Effector memory CD8-positive, alpha-beta T cell (primary cell): Measurements from ENCODE around the gene MOB3A.

Experiments used
- ATAC-seq: fragments of 150-1000 bp; cut with Tn5 transposase; replicated peaks from 2 replicates; pipeline ENCODE4 v1.10.0; 2021; ENCODE audit warnings: mild to moderate bottlenecking, moderate library complexity
- DNase-seq, 3 experiments: peaks; one replicate each; pipeline ENCODE4 v3.0.0; 2021
- H3K27ac Mint-ChIP-seq, 2 donors: one replicate each; pipeline ENCODE4 v1.8.0; 2022; ENCODE audit warnings: mild to moderate bottlenecking in 2 of 2, mixed read lengths in 2 of 2, moderate library complexity in 2 of 2
- H3K27me3 Mint-ChIP-seq, 2 donors: one replicate each; pipeline ENCODE4 v1.8.0; 2022; ENCODE audit warnings: mixed read lengths in 2 of 2
- H3K36me3 Mint-ChIP-seq: one replicate; pipeline ENCODE4 v1.8.0; 2022; ENCODE audit warnings: mild to moderate bottlenecking, moderate library complexity, mixed read lengths; ENCODE audit not compliant: insufficient read depth
- H3K4me1 Mint-ChIP-seq, 2 donors: one replicate each; pipeline ENCODE4 v1.8.0; 2022; ENCODE audit warnings: low read depth in 2 of 2, mixed read lengths in 2 of 2
- H3K4me3 Mint-ChIP-seq, 2 donors: one replicate each; pipeline ENCODE4 v1.8.0; 2022; ENCODE audit warnings: mild to moderate bottlenecking in 2 of 2, mixed read lengths in 2 of 2, moderate library complexity in 2 of 2
- H3K9me3 Mint-ChIP-seq, 2 donors: one replicate each; pipeline ENCODE4 v1.8.0; 2022; ENCODE audit warnings: mixed read lengths in 2 of 2

MOB3A gene

DNA sequence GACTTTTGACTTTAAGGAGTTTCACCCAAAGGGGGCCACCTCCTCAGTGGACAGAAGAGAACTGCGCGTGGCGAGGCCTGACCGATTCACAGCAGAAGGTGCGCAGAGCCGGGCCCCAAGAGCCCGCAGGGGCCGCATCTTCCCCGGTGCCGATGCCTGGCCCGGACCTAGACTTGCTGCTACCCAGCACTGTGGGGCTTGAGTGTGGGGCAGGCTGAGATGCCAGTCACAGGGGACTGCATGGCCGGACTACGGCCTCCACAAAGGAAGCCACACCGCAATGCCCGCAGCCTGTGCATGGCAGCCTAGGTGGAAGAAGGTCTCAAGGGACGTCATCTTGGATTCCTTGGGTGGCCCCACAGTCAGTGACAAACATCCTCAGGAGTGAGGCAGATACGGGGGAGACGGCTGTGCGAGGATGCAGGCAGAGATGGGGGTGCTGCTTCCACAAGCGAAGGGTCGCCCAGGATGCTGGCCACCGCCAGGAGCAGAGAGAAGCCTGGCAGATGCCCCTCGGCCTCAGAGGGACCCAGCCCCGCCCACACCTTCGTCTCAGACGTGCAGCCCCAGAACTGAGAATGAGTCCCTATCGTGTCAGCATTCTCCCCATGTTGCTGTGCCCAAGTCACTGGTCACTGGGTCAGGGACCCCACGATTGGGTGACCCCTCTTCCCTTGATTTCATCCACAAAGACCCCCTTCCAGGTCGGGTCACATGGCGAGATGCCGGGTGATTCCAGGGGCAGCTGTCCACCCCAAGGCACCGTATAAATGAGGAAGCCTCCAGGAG lies 16.9 kb downstream of the MOB3A start:
- H3K36me3 Mint-ChIP-seq: peaks cover 100% of the 10 kb centered on the region
- H3K9me3 Mint-ChIP-seq: no peaks in the 10 kb centered on the region
- DNase-seq (no peak), ATAC-seq (no peak)
- H3K27me3 Mint-ChIP-seq: no peaks in the 10 kb centered on the region
- peaks cover 41 to 42% of the 10 kb centered on the region in 2 donors for H3K4me1 Mint-ChIP-seq
- peak overlapping the region; percentile 97 to 98 for H3K27ac Mint-ChIP-seq
- peak overlapping the region; percentile 96 to 98 for H3K4me3 Mint-ChIP-seq

DNA sequence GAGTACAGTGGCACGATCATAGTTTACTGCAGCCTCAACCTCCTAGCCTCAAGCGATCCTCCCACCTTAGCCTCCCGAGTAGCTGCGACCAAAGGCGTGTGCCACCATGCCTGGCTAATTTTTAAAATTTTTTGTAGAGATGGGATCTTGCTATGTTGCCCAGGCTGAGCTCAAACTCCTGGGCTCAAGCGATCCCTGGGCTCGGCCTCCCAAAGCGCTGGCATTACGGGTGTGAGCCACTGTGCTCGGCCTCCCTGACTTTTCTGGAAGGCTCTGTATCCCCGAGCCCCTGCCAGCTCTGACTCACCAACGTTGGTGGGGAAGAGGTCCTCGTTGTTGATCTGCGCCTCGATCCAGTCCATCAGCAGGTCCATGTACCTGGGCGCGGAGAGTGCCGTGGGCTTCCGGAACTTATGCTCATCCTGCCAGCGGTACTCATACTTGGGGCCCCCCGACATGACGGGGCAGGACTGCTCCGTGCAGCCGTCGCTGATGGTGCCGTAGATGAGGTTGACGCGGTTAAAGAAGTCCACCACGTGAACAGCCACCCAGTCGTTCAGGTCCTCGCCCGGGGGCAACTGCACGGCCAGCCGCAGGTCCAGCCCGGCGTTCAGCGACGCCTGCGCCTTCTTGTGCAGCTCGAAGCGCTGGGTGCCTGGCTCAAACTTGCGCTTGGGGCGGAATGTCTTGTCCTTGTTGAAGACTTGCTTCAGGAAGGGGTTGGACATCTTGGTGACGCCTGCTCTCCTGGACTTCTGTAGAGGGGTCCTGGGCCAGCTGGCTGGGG lies 18.1 kb downstream of the MOB3A start:
- no peaks in the 10 kb centered on the region for H3K9me3 Mint-ChIP-seq
- DNase-seq (no peak), ATAC-seq (no peak)
- peak overlapping the region; percentile 22 to 98 for H3K27ac Mint-ChIP-seq
- peaks cover 36 to 38% of the 10 kb centered on the region in 2 donors for H3K4me1 Mint-ChIP-seq
- peak overlapping the region in 1 of 2 donors; percentile 98 for H3K4me3 Mint-ChIP-seq
- H3K27me3 Mint-ChIP-seq: no peaks in the 10 kb centered on the region
- peaks cover 100% of the 10 kb centered on the region for H3K36me3 Mint-ChIP-seq

DNA sequence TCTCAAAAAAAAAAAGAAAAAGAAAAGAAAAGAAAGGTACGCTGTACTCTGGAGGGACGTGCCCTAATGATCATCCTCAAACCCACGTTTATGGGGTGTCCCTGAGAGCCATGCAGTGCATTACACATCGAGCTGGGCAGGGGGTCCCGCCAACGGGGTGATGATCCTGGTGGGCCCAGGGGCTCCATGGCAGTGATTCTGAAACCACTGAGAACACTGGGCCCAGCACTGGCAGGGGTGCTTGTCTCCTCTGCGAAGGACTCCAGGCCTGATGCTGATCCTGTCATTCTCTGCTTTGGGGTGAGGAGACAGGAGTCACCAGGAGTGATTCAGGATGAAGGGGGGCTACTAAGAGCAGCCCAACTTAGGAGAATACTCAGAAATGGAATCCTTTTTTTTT lies 18.7 kb downstream of the MOB3A start:
- H3K27ac Mint-ChIP-seq: peak overlapping the region; percentile 22 to 98
- ATAC-seq (no peak), DNase-seq (no peak)
- H3K4me3 Mint-ChIP-seq: no peak overlapping the region
- H3K36me3 Mint-ChIP-seq: peaks cover 100% of the 10 kb centered on the region
- no peaks in the 10 kb centered on the region for H3K27me3 Mint-ChIP-seq
- no peaks in the 10 kb centered on the region for H3K9me3 Mint-ChIP-seq
- peaks cover 33 to 34% of the 10 kb centered on the region in 2 donors for H3K4me1 Mint-ChIP-seq

GRCh38 chr19:2076526-2076944 lies 19.6 kb downstream of the MOB3A start:
- Mint-ChIP-seq H3K4me1 (peaks cover 25 to 31% of the 10 kb centered on the region in 2 donors), H3K36me3 (peaks cover 100% of the 10 kb centered on the region), H3K27ac (peak overlapping the region in 1 of 2 donors; percentile 98), H3K9me3 (no peaks in the 10 kb centered on the region), H3K4me3 (no peak overlapping the region), H3K27me3 (no peaks in the 10 kb centered on the region)
- ATAC-seq (no peak), DNase-seq (no peak)

DNA sequence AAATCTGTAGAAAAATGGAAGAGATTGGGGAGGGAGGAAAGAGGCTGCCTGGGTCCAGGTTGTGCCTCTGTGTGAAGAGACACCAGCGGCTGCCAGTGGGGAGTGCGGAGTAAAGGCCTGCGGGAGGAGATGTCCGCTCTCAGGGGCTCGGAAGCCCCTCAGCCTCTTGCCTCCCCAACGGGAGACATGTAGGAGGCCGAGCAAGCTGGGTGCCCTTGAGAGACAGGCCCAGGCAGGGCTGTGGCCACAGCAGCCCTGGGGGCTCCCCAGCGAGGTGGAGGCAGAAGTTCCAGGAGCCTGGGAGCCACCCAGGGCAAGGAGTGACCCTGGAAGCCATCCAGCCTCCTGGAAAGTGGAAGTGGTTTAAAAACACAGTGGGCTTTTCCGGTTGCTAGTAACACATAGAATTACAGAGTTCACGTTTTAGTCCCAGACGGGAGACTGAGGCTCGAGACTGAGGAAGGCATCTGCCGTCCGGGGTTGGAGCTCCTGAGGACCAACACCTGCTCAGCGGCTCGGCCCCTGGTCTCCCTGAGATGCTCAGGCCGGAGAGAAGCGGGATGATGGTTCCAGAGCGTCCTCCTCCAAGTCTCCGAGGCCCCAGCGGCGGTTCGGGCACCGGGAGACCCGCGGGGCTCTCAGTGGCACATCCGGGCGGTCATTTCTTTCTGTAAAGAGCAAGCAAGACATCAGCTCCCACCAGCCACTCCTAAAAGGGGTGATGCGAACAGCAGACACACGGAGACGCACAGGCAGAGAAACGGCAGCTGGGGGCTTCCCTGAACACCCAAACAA lies 23.2 kb downstream of the MOB3A start:
- ATAC-seq (no peak), DNase-seq (no peak)
- H3K27me3 Mint-ChIP-seq: no peaks in the 10 kb centered on the region
- H3K9me3 Mint-ChIP-seq: no peaks in the 10 kb centered on the region
- H3K36me3 Mint-ChIP-seq: peaks cover 100% of the 10 kb centered on the region
- H3K27ac Mint-ChIP-seq: peak overlapping the region; percentile 90 to 92
- peak overlapping the region; percentile 1 to 43 for H3K4me3 Mint-ChIP-seq
- H3K4me1 Mint-ChIP-seq: peaks cover 12 to 27% of the 10 kb centered on the region in 2 donors

GRCh38 chr19:2070986-2071673 lies 25.0 kb downstream of the MOB3A start:
- Mint-ChIP-seq H3K36me3 (peaks cover 89% of the 10 kb centered on the region), H3K4me1 (peaks cover 12 to 27% of the 10 kb centered on the region in 2 donors), H3K9me3 (no peaks in the 10 kb centered on the region), H3K27me3 (no peaks in the 10 kb centered on the region), H3K4me3 (peak overlapping the region; percentile 3 to 36), H3K27ac (peak overlapping the region; percentile 74 to 90)
- DNase-seq (no peak), ATAC-seq (no peak)

DNA sequence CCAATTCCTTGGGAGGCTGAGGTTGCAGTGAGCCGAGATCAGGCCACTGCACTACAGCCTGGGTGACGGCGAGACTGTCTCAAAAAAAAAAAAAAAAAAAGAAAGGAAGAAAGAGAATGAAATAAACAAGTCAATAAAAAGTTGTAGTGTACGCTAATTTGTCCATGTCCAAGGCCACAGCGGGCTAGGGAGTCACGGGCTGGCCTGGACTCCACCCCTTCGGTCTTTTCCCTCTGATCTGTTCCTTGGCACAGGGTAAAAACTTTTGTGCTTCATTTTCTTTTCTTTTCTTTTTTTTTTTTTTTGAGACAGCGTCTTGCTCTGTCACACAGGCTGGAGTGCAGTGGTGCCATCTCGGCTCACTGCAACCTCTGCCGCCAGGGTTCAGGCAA lies 25.7 kb downstream of the MOB3A start:
- DNase-seq (no peak), ATAC-seq (no peak)
- Mint-ChIP-seq H3K27me3 (no peaks in the 10 kb centered on the region), H3K4me1 (peaks cover 12 to 27% of the 10 kb centered on the region in 2 donors), H3K9me3 (no peaks in the 10 kb centered on the region), H3K4me3 (peak overlapping the region in 1 of 2 donors; percentile 36), H3K27ac (peak overlapping the region; percentile 74 to 90), H3K36me3 (peaks cover 82% of the 10 kb centered on the region)

DNA sequence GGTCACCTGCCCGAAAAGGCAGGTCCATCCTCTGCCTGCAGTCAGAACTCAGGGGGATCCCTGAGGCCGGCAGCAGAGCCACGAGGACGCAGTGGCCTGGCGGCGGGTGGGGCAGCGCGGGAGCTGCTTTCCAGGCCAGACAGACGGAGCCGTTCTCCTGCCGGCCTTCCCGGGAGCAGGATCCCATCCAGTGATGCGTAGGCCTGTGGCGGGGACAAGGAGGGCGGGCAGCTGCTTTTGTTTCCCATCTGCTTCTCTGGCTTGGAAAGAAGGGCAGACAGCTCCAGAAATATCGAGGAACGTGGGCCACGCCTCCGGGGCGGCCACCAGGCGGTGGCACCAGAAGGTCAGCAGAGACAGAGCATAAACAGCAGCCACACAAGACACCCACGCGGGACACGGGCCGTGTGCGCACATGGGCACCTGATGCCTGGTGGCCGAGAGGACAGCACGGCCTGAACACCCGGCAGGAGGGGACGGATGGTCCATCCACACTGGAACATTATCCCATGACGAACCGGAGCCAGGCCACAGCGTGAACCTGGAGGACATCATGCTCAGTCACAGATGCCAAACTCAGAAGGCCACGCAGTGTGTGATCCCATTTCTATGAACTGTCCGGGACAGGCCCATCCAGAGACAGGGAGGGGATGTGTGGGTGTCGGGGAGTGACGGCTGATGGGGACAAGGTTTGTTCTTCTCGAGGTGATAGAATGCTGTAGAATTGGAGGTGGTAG lies 31.2 kb downstream of the MOB3A start:
- peak overlapping the region; percentile 46 to 67 for H3K27ac Mint-ChIP-seq
- H3K27me3 Mint-ChIP-seq: no peaks in the 10 kb centered on the region
- no peaks in the 10 kb centered on the region for H3K9me3 Mint-ChIP-seq
- peaks cover 17 to 28% of the 10 kb centered on the region in 2 donors for H3K4me1 Mint-ChIP-seq
- no peak overlapping the region for H3K4me3 Mint-ChIP-seq
- ATAC-seq: no peak
- peaks cover 40% of the 10 kb centered on the region for H3K36me3 Mint-ChIP-seq
- DNase-seq: no peak

- Mint-ChIP-seq H3K27me3 (no peaks in the 10 kb centered on the region), H3K9me3 (no peaks in the 10 kb centered on the region), H3K36me3 (peaks cover 35% of the 10 kb centered on the region), H3K4me3 (no peak overlapping the region), H3K4me1 (peaks cover 13 to 22% of the 10 kb centered on the region in 2 donors), H3K27ac (peak overlapping the region in 1 of 2 donors; percentile 67)
- ATAC-seq: no peak
- DNase-seq: no peak
Measured at GRCh38 chr19:2064395-2064787, 31.7 kb downstream of the MOB3A start.

- peaks cover 13 to 22% of the 10 kb centered on the region in 2 donors for H3K4me1 Mint-ChIP-seq
Measured at GRCh38 chr19:2063824-2064223, 32.3 kb downstream of the MOB3A start.

DNA sequence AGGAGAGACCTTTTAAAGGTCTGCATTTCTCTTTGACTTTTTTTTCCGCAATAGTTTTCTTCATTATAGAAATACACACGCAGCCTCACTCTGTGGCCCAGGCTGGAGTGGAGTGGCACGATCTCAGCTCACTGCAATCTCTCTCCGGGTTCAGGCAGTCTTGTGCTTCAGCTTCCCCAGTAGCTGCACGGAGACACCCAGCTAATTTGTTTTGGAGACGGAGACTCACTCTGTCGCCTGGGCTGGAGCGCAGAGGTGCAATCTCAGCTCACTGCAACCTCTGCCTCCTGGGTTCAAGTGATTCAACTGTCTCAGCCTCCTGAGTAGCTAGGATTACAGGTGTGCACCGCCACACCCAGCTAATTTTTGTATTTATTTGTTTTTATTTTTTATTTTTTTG lies 33.4 kb downstream of the MOB3A start:
- no peak for DNase-seq
- Mint-ChIP-seq H3K9me3 (no peaks in the 10 kb centered on the region), H3K4me3 (peak overlapping the region; percentile 81 to 92), H3K27me3 (no peaks in the 10 kb centered on the region), H3K36me3 (peaks cover 22% of the 10 kb centered on the region), H3K27ac (peak overlapping the region; percentile 97 to 98), H3K4me1 (peaks cover 18 to 21% of the 10 kb centered on the region in 2 donors)
- ATAC-seq: no peak

More at GRCh38 chr19:2063824-2064223, 32.3 kb downstream of the MOB3A start:
- Mint-ChIP-seq H3K27me3 (no peaks in the 10 kb centered on the region), H3K9me3 (no peaks in the 10 kb centered on the region), H3K36me3 (peaks cover 29% of the 10 kb centered on the region), H3K27ac (peak overlapping the region in 1 of 2 donors; percentile 67), H3K4me3 (peak overlapping the region in 1 of 2 donors; percentile 92)
- no peak for ATAC-seq
- no peak for DNase-seq

- H3K27ac Mint-ChIP-seq: peak overlapping the region; percentile 97 to 98
Measured at GRCh38 chr19:2062389-2062729, 33.8 kb downstream of the MOB3A start.

More at GRCh38 chr19:2062389-2062729, 33.8 kb downstream of the MOB3A start:
- no peak for ATAC-seq
- Mint-ChIP-seq H3K9me3 (no peaks in the 10 kb centered on the region), H3K4me1 (peaks cover 19 to 21% of the 10 kb centered on the region in 2 donors), H3K36me3 (peaks cover 20% of the 10 kb centered on the region), H3K4me3 (peak overlapping the region; percentile 81 to 92), H3K27me3 (no peaks in the 10 kb centered on the region)
- DNase-seq: no peak
